Thyroid gland (tissue), 4 donors: Measurements from ENCODE around the gene FMN2.

Experiments used
- POLR2A ChIP-seq, 2 donors: fragments of 450-650 bp; IDR thresholded peaks; one replicate each; pipeline ENCODE4 v1.6.1; 2017; ENCODE audit warnings: antibody characterized with exemption in 2 of 2, mild to moderate bottlenecking in 2 of 2, moderate library complexity in 1 of 2
- TF ChIP-seq, protein P1 (sequence below), 6 experiments: fragments of 200-600 bp in 3 of 6; fragments of 450-650 bp in 3 of 6; sonication (generic) in 3 of 6; IDR thresholded peaks; one replicate each; pipeline ENCODE4 v1.5.1; 2016 to 2019; ENCODE audit warnings: antibody characterized with exemption in 6 of 6, mild to moderate bottlenecking in 2 of 6, inconsistent platforms in 1 of 6, moderate library complexity in 1 of 6

DNA sequence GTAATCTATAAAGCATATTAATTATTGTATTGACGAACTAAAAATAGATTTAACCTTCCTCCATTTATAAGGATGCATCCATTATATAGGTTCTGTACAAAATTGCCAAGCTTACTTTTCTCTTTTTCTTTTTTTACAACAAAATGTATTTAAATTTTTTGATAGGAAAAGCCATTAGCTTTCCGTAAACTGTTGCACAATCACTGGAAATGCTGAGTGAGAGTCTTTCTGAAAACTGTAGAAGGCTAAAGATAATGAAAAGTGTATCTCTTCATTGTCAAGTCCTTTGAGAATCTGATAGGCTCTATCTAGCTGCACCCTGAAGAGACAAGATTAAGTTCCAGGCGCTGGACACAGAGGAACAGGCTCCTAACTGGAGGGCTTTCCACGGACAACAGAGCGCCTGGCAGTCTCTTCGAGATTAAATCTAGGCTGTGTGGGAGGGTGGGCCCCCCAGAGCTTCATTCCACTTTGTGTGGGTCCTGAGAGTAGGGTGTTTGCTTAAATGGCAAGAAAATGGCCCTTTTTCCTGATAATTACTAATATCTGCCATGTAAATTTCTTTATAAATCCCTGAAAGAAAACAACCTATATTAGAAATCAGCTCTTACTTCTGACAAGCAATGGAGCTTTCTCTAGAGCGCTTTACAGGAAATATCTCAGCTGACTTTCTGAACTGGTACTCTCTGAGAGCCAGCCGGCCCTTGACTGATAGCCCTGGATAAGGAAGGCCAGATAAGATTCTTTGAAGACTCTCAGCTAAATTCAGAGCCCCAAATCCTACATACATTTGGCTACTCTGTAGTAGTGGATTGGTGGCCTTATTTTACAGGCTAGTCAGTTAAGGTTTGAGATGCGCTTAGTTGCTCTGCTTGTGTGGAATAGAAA is 108.3 kb downstream of the FMN2 start:
- TF ChIP-seq, protein P1, sequence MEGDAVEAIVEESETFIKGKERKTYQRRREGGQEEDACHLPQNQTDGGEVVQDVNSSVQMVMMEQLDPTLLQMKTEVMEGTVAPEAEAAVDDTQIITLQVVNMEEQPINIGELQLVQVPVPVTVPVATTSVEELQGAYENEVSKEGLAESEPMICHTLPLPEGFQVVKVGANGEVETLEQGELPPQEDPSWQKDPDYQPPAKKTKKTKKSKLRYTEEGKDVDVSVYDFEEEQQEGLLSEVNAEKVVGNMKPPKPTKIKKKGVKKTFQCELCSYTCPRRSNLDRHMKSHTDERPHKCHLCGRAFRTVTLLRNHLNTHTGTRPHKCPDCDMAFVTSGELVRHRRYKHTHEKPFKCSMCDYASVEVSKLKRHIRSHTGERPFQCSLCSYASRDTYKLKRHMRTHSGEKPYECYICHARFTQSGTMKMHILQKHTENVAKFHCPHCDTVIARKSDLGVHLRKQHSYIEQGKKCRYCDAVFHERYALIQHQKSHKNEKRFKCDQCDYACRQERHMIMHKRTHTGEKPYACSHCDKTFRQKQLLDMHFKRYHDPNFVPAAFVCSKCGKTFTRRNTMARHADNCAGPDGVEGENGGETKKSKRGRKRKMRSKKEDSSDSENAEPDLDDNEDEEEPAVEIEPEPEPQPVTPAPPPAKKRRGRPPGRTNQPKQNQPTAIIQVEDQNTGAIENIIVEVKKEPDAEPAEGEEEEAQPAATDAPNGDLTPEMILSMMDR (IDR thresholded peaks at IDR 0.05): no peak
- TF ChIP-seq POLR2A (IDR thresholded peaks at IDR 0.05): no peak
